GM23248 (cell line): ENCODE results near the gene MTCH2. TPM values are rescaled to one million over a fixed set of nuclear protein-coding genes. Genes with fewer than 3 reads are reported as not detected.

Experiments used
- DNase-seq: peaks from one replicate; pipeline ENCODE4 v3.0.0-alpha.2; 2015
- H2AFZ ChIP-seq: fragments of 200-600 bp; sonication (generic); 2 replicates; pipeline ENCODE4 v1.6.1; 2016; ENCODE audit warnings: antibody characterized with exemption
- H3F3A ChIP-seq: fragments of 200-600 bp; sonication (generic); 2 replicates; pipeline ENCODE4 v1.6.1; 2016; ENCODE audit warnings: mild to moderate bottlenecking, antibody characterized with exemption, mixed run types; ENCODE audit not compliant: insufficient read depth
- H3K27ac ChIP-seq: fragments of 200-600 bp; sonication (generic); 2 replicates; pipeline ENCODE4 v1.5.1; 2016; ENCODE audit warnings: mild to moderate bottlenecking
- H3K27me3 ChIP-seq: fragments of 200-600 bp; sonication (generic); replicated peaks from 2 replicates; pipeline ENCODE4 v1.6.1; 2016; ENCODE audit warnings: mild to moderate bottlenecking; ENCODE audit not compliant: insufficient read depth
- H3K36me3 ChIP-seq: fragments of 200-600 bp; sonication (generic); 2 replicates; pipeline ENCODE4 v1.6.1; 2016; ENCODE audit warnings: low read depth, mild to moderate bottlenecking
- H3K4me1 ChIP-seq: fragments of 200-600 bp; sonication (generic); 2 replicates; pipeline ENCODE4 v1.6.1; 2016; ENCODE audit warnings: mild to moderate bottlenecking; ENCODE audit not compliant: insufficient read depth
- H3K4me2 ChIP-seq: fragments of 200-600 bp; sonication (generic); one replicate; pipeline ENCODE4 v1.6.1; 2016; ENCODE audit warnings: mild to moderate bottlenecking; ENCODE audit not compliant: unreplicated experiment
- H3K4me3 ChIP-seq: fragments of 200-600 bp; sonication (generic); 2 replicates; pipeline ENCODE4 v1.5.1; 2016; ENCODE audit warnings: mild to moderate bottlenecking
- H3K79me2 ChIP-seq: fragments of 200-600 bp; sonication (generic); 2 replicates; pipeline ENCODE4 v1.6.1; 2016; ENCODE audit warnings: mild to moderate bottlenecking; ENCODE audit not compliant: insufficient read depth
- H3K9ac ChIP-seq: fragments of 200-600 bp; sonication (generic); 2 replicates; pipeline ENCODE4 v1.6.1; 2016; ENCODE audit warnings: mild to moderate bottlenecking
- H3K9me2 ChIP-seq: fragments of 200-600 bp; sonication (generic); 2 replicates; pipeline ENCODE4 v1.6.1; 2016; ENCODE audit warnings: mixed run types, mild to moderate bottlenecking, moderate library complexity; ENCODE audit not compliant: insufficient read depth
- H3K9me3 ChIP-seq: fragments of 200-600 bp; sonication (generic); one replicate; pipeline ENCODE4 v1.6.1; 2017; ENCODE audit warnings: low read depth
- H4K20me1 ChIP-seq: fragments of 200-600 bp; sonication (generic); 2 replicates; pipeline ENCODE4 v1.6.0; 2016; ENCODE audit not compliant: insufficient read depth
- EZH2 ChIP-seq: fragments of 200-600 bp; sonication (generic); IDR thresholded peaks from 2 replicates; pipeline ENCODE4 v1.6.1; 2018; ENCODE audit warnings: antibody characterized with exemption, mild to moderate bottlenecking; ENCODE audit not compliant: insufficient read depth, poor library complexity, severe bottlenecking
- EZH2phosphoT487 ChIP-seq: fragments of 200-600 bp; sonication (generic); IDR thresholded peaks from 2 replicates; pipeline ENCODE4 v1.6.1; 2018; ENCODE audit warnings: antibody characterized with exemption, moderate library complexity, mild to moderate bottlenecking, low read depth; ENCODE audit not compliant: insufficient read depth
- WGBS, 2 experiments: methylation state at CpG; one replicate each; pipeline ENCODE4 v1.1.6; 2015 to 2017; ENCODE audit warnings: low lambda C conversion rate in 2 of 2, low coverage in 1 of 2; ENCODE audit errors: missing lambda C conversion rate in 2 of 2; 5-methylcytosine and 5-hydroxymethylcytosine counted together
- in situ Hi-C: fragments of 300-500 bp; cut with MboI; formaldehyde crosslinking; loops from 2 replicates; pipeline ENCODE4 v1.15.0; 2020
- polyA plus RNA-seq: library from polyadenylated mRNA; unstranded; fragments of >200 nt; fragmentation: Nextera tagmentation; extraction: Ambion mirVana; gene quantifications from 2 replicates; pipeline ENCODE4 v1.2.1, GENCODE V29; 2016
- total RNA-seq: library from RNA; depleted of rRNA; stranded (reverse); fragments of >200 nt; shearing (Covaris generic); gene quantifications from 2 replicates; pipeline ENCODE4 v1.2.3, GENCODE V29; 2014

Gene MTCH2
- total and polyA plus RNA-seq, 2 experiments from 2014 or later = 84.2 to 169 TPM

DNA sequence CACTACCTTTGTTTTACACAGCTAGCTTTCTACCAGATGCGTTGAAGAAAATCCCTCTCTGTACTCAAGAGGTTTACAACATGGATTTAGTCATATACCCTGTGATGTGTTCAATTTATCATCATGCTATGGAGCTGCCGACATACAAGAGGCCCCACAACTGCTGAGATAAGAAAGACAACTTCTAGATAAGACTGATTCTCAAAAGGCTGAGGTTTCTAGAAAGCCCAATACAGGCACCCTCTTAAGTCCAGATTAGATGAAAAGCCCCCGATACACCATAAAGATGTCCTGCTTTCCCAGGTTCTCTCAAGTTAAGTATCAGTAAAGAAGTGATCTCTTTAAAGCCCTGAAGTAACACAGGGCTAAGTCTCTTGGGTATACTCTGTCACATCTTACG lies 14.3 kb downstream of the MTCH2 start:
- no peaks in the 10 kb centered on the region for H3K4me1 ChIP-seq
- peaks cover 57% of the 10 kb centered on the region; the same call in 1 of the 2 replicates for H3K36me3 ChIP-seq
- H2AFZ ChIP-seq = no peak overlapping the region
- H4K20me1 ChIP-seq = no peaks in the 10 kb centered on the region
- in situ Hi-C loops = no loop called here
- H3K9ac ChIP-seq = no peak overlapping the region
- no peaks in the 10 kb centered on the region for H3K79me2 ChIP-seq
- H3K4me3 ChIP-seq = no peak overlapping the region
- TF ChIP-seq EZH2 (no peak), EZH2phosphoT487 (no peak)
- no peaks in the 10 kb centered on the region for H3K9me3 ChIP-seq
- WGBS, 2 experiments = 96 to 99% methylated on average over 4 of the region's 4 CpGs
- no peak overlapping the region for H3K4me2 ChIP-seq
- H3F3A ChIP-seq = no peaks in the 10 kb centered on the region
- H3K9me2 ChIP-seq = no peaks in the 10 kb centered on the region
- H3K27ac ChIP-seq = no peak overlapping the region
- no peak for DNase-seq
- no peaks in the 10 kb centered on the region for H3K27me3 ChIP-seq

DNA sequence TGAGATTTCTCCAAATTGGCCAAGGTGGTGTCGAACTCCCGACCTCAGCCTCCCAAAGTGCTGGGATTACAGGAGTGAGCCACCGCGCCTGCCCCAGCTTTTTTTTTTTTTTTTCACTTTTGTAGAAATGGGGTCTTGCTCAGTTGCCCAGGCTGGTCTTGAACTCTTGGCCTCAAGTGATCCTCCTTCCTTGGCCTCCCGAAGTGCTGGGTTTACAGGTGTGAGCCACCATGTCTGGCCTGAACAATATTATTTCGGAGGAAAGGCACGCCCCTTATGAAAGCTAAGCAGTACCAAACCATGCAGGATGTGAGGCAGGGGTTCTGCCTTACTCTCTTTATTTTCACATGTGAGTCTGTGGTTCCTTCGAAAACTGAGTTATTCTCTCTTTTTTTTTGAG lies 16.1 kb downstream of the MTCH2 start:
- WGBS, 2 experiments = 92 to 95% methylated on average over 8 of the region's 8 CpGs
- Histone ChIP-seq H3K4me1 (no peaks in the 10 kb centered on the region), H3K27ac (no peak overlapping the region), H3K4me3 (no peak overlapping the region), H4K20me1 (no peaks in the 10 kb centered on the region), H3K36me3 (peaks cover 62% of the 10 kb centered on the region), H3F3A (no peaks in the 10 kb centered on the region), H2AFZ (no peak overlapping the region), H3K9me3 (no peaks in the 10 kb centered on the region), H3K79me2 (no peaks in the 10 kb centered on the region), H3K4me2 (no peak overlapping the region), H3K27me3 (no peaks in the 10 kb centered on the region), H3K9me2 (no peaks in the 10 kb centered on the region), H3K9ac (no peak overlapping the region)
- no peak for TF ChIP-seq EZH2
- TF ChIP-seq EZH2phosphoT487 = no peak
- in situ Hi-C loops = no loop called here
- DNase-seq = no peak

DNA sequence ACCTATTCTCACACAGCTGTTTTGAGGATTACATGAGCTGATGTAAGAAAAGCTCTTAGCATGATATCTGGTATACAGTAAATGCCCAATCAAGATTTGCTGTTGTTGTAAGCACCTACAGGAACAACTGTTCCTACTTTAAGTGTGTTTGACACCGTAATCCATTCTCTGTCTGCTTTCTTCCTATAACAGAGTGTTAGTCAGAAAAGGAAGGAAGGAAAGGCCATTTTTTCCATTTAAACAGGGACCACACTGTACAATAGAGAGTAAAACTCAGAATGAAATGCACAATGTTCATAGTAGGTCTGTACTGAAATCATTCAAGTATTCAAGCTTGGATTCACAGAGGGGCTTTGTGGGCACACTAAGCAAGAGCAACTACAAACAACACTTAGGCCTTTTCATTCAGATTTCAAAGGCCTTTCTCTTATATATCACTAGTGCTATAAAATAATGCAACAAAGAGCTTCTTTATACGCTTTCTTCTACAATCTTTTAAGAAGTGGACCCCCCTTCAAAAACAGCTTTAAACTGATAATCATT lies 21.5 kb downstream of the MTCH2 start:
- no peaks in the 10 kb centered on the region for H3K9me3 ChIP-seq
- no peak overlapping the region for H3K4me2 ChIP-seq
- H3K9ac ChIP-seq = no peak overlapping the region
- TF ChIP-seq EZH2 (no peak), EZH2phosphoT487 (no peak)
- H3K27me3 ChIP-seq = no peaks in the 10 kb centered on the region
- no peaks in the 10 kb centered on the region for H3K9me2 ChIP-seq
- H4K20me1 ChIP-seq = no peaks in the 10 kb centered on the region
- in situ Hi-C loops = no loop called here
- no peaks in the 10 kb centered on the region for H3K79me2 ChIP-seq
- peaks cover 31% of the 10 kb centered on the region for H3F3A ChIP-seq
- H3K36me3 ChIP-seq = peaks cover 53% of the 10 kb centered on the region
- no peak overlapping the region for H2AFZ ChIP-seq
- H3K4me1 ChIP-seq = peaks cover 13% of the 10 kb centered on the region
- H3K27ac ChIP-seq = no peak overlapping the region
- no peak for DNase-seq
- 94 to 99% methylated on average over 2 of the region's 2 CpGs for WGBS, 2 experiments
- no peak overlapping the region for H3K4me3 ChIP-seq

DNA sequence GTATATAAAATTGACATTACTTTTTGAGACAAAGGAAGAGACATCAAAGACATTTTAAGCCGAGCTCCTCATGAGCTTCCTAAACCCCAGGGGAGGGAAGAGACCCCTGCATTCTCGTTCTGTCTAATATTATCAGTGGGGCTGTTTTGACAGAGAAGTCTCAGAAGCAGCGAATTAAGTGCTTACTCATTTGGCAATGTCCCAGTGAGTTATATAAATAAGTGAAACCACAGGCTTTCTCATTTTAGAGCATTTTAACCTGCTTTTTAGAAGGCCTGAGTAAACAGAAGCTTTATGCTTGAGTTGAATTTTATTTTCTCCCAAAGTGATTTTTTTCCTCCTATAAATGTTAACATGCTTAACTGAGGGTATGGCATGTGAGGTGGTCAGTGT lies 24.9 kb downstream of the MTCH2 start:
- Histone ChIP-seq H3K27me3 (no peaks in the 10 kb centered on the region), H3K9me2 (no peaks in the 10 kb centered on the region), H3K9ac (no peak overlapping the region; the same call in 1 of the 2 replicates), H3F3A (peaks cover 31% of the 10 kb centered on the region), H3K4me1 (peaks cover 13% of the 10 kb centered on the region), H4K20me1 (no peaks in the 10 kb centered on the region), H2AFZ (no peak overlapping the region), H3K9me3 (no peaks in the 10 kb centered on the region), H3K27ac (peak overlapping the region; percentile 38), H3K4me2 (peak overlapping the region; percentile 44), H3K36me3 (peaks cover 34% of the 10 kb centered on the region), H3K4me3 (no peak overlapping the region), H3K79me2 (no peaks in the 10 kb centered on the region)
- peak; percentile 91 for DNase-seq
- no peak for TF ChIP-seq EZH2
- no peak for TF ChIP-seq EZH2phosphoT487
- in situ Hi-C loops = no loop called here
- 16 to 24% methylated on average over 3 of the region's 3 CpGs for WGBS, 2 experiments
